C4-2B (cell line): ENCODE data around the gene CDS1.
A peak's percentile ranks its signal among the peaks of the same experiment; 100 is the strongest.
"Not testable (repeated sequence)": the region's sequence is repeated elsewhere in the genome, so short reads cannot be mapped to it uniquely, and the experiment has no call there.

Experiments
- H3K27ac ChIP-seq: fragments of 450-650 bp; 2 replicates; pipeline ENCODE4 v1.5.1; 2017
- ZFX ChIP-seq: fragments of 450-650 bp; IDR thresholded peaks from 2 replicates; pipeline ENCODE4 v1.6.1; 2017
- TF ChIP-seq, protein P1 (sequence below): fragments of 450-650 bp; conservative IDR thresholded peaks from 2 replicates; pipeline ENCODE4 v1.5.1; 2017; ENCODE audit warnings: mild to moderate bottlenecking

The CDS1 gene

GRCh38 chr4:84648863-84649647, 66.1 kb downstream of the CDS1 start:
- H3K27ac ChIP-seq: peak overlapping the region; percentile 89
- TF ChIP-seq ZFX: no peak
- TF ChIP-seq, protein P1, sequence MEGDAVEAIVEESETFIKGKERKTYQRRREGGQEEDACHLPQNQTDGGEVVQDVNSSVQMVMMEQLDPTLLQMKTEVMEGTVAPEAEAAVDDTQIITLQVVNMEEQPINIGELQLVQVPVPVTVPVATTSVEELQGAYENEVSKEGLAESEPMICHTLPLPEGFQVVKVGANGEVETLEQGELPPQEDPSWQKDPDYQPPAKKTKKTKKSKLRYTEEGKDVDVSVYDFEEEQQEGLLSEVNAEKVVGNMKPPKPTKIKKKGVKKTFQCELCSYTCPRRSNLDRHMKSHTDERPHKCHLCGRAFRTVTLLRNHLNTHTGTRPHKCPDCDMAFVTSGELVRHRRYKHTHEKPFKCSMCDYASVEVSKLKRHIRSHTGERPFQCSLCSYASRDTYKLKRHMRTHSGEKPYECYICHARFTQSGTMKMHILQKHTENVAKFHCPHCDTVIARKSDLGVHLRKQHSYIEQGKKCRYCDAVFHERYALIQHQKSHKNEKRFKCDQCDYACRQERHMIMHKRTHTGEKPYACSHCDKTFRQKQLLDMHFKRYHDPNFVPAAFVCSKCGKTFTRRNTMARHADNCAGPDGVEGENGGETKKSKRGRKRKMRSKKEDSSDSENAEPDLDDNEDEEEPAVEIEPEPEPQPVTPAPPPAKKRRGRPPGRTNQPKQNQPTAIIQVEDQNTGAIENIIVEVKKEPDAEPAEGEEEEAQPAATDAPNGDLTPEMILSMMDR: no peak

- no peak overlapping the region; the same call in 1 of the 2 replicates for H3K27ac ChIP-seq
- TF ChIP-seq, protein P1: no peak
- TF ChIP-seq ZFX: no peak
These were observed 68.6 kb downstream of the CDS1 start for GRCh38 chr4:84651499-84651898.

DNA sequence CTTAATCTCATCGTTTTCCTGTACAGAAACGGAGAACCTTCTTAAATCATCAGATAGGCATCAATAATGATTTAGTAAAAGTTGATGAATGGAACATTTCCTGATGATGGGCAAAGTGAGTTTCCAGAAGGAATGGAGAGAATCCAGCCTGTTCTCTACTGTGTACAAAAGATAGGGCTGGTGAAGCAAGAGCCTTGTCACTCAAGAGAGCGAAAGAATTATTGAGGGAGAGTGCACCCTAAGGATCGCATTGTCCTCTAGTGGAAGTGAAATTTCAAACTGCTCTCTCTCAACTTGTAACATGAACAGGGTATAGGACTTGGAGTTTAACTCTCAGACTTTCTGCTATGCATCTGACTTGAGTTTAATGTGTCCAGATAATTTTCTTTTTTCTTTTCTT, 69.6 kb downstream of the CDS1 start:
- no peak for TF ChIP-seq ZFX
- TF ChIP-seq, protein P1: no peak; the same call in 1 of the 2 replicates
- H3K27ac ChIP-seq: no peak overlapping the region

GRCh38 chr4:84660606-84661005, 77.7 kb downstream of the CDS1 start:
- no peak overlapping the region for H3K27ac ChIP-seq
- TF ChIP-seq, protein P1: no peak
- no peak for TF ChIP-seq ZFX

- no peak for TF ChIP-seq ZFX
- TF ChIP-seq, protein P1: no peak
- H3K27ac ChIP-seq: no peak overlapping the region
These were observed 78.4 kb downstream of the CDS1 start for GRCh38 chr4:84661191-84661939.

DNA sequence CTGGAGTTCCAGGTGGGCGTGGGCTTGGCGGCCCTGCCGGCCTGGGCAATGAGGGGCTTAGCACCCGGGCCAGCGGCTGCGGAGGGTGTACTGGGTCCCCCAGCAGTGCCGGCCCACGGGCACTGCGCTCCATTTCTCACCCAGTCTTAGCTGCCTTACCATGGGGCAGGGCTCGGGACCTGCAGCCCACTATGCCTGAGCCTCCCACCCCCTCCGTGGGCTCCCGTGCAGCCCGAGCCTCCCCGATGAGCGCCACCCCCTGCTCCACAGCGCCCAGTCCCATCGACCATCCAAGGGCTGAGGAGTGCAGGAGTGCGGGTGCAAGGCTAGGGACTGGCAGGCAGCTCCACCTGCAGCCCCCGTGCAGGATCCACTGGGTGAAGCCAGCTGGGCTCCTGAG, 81.8 kb downstream of the CDS1 start:
- H3K27ac ChIP-seq: not testable (repeated sequence)

DNA sequence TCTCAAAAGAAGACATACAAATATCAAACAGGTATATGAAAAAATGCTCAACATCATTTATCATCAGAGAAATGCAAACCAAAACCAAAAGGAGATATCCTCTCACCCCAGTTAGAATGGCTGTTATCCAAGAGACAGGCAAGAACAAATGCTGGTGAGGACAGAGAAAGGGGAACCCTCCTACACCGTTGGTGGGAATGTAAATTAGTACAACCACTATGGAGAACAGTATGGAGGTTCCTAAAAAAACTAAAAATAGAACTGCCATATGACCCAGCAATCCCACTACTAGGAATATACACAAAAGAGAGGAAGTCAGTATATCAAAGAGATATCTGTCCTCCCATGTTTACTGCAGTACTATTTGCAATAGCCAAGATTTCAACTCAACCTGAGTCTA, 83.5 kb downstream of the CDS1 start:
- TF ChIP-seq ZFX: no peak
- TF ChIP-seq, protein P1: no peak
- no peak overlapping the region for H3K27ac ChIP-seq
